SIG-M5 treated with dmso at 0.1 percent for 504 hours (cell line): ENCODE measurements around the gene SCRT2.
"Not testable (repeated sequence)": the region's sequence is repeated elsewhere in the genome, so short reads cannot be mapped to it uniquely, and the experiment has no call there.

Experiments used
- DNase-seq: peaks from one replicate; lab custom pipeline; 2025; ENCODE audit not compliant: unreplicated experiment; lab: John Stamatoyannopoulos, UW

SCRT2 gene

GRCh38 chr20:675453-676314 is at the start of gene SCRT2:
SCRT2 (minus strand) TSS chr20:675802; CDS start chr20:675601, 201 bp downstream.
- peak; percentile 37 for DNase-seq

DNA sequence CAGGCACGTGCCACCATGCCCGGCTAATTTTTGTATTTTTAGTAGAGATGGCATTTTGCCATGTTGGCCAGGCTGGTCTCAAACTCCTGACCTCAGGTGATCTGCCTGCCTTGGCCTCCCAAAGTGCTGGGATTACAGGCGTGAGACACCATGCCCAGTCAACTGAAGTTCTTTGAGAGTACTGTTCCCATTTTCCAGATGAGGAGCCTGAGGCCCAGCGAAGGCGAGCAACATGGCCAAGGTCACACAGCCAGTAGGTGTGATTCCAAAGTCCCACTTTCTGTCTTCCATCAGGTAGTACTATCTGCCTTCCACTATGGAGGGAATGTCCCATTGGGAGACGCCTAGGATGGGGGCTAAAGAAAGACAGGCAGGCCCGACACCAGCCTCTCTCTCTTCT is 49.2 kb upstream of the SCRT2 start:
- DNase-seq = not testable (repeated sequence)

GRCh38 chr20:723756-724155 is 48.2 kb upstream of the SCRT2 start:
- no peak for DNase-seq

DNA sequence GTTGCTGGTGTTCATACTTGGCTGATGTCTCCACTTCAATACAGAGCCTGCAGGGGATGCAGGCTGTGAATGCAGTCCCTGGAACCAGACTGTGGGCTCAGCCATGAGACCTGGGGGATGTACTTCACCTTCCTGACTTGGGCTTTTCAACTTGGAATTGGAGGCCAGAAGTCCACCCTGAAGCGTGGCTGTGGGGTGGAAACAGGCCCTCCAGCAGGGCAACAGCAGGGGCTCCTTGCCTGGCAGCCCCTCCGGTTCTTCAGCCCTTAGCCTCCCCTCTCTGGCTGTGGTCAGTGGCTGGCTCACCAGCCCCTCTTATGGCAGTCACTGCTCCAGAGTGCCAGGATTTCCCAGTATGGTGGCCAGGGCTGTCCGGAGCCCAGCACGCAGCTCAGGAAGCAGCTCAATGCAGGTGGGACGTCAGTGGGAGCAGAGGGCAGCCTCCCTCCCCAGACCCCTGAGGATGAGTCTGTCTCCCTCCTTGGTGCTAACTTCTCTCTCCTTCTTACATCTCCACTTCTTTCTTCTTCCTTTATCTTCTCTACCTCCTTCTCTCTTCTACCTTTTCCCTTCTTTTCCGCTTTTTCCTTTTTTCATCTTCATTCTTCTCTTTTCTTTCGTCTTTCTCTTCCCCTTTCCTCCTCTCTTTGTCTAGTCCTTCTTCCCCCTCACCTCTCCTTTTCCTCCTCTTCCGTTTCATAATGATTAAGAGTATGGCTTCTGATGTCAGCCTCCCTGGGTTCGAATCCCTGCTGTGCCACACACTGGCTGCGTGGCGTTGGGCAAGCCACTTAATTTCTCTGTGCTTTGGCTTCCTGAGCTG is 47.4 kb upstream of the SCRT2 start:
- DNase-seq = no peak

- DNase-seq = no peak
Measured at GRCh38 chr20:721876-722275, 46.3 kb upstream of the SCRT2 start.

- no peak for DNase-seq
Measured at GRCh38 chr20:719816-720215, 44.2 kb upstream of the SCRT2 start.

- DNase-seq = no peak
Measured at GRCh38 chr20:719068-719467, 43.5 kb upstream of the SCRT2 start.

GRCh38 chr20:717832-718231 is 42.2 kb upstream of the SCRT2 start:
- DNase-seq = no peak

GRCh38 chr20:717271-717670 is 41.7 kb upstream of the SCRT2 start:
- no peak for DNase-seq

GRCh38 chr20:714453-714852 is 38.9 kb upstream of the SCRT2 start:
- DNase-seq = no peak

DNA sequence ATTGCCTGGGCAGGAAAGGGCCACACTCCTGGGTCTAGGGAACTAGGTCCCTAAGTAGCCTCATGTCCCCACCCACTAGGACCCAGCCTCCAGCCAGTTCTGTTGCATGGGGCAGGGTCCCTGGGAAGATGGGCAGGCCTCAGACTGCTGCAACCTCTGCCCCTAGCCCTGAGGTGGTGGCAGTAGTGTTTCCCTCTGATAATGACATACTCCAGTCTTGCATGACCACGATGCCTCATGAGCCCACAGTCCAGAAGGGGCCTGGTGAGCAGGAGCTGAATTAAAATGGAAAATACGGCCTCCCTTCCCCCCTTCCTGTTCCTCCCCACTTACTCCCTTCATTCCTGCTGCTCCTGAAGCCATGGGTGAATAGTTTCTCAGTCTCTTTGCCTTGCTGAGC is 36.0 kb upstream of the SCRT2 start:
- no peak for DNase-seq

GRCh38 chr20:710780-711450 is 35.3 kb upstream of the SCRT2 start:
- DNase-seq = no peak

DNA sequence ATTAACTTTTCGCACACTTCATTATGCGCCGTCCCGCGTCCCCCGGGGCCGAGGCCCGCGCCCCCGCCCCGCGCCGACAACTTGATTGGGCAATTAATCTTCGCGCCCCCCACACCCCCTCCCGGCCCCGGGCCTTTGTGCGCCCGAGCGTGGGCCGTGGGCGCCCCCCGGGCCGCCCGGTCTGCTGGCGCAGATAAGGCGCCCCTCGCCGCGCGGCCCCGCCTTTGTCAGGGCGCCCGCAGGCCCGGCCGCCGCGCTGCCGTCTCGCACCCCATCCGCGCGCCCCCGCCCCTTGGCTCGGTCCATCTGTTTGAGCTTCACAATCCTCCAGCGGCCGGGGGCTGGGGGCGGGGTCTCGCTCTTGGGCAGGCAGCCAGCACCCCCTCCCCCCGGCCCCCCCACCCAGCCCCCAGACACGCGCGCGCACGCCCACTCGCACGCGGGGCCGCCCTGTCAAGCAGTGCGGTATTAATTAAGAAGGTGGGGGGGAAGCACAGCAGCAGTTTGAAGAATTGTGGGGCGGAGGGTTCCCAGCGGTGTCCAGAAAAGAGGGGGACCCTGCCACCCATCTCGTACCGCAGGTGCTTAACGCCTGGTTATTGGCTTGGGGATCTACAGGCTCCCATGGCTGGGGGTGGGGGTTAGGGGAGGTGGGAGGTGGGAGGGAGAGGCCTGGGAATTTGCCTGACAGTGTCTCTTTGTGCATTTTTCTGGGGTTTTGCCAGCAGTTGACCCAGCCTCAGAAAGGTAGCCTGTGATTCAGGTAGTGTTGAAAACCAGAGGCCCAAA is 34.6 kb upstream of the SCRT2 start:
- no peak for DNase-seq

GRCh38 chr20:709423-709822 is 33.8 kb upstream of the SCRT2 start:
- DNase-seq = no peak

- DNase-seq = no peak
Measured at GRCh38 chr20:708956-709355, 33.4 kb upstream of the SCRT2 start.

GRCh38 chr20:707451-708110 is 32.0 kb upstream of the SCRT2 start:
- no peak for DNase-seq

GRCh38 chr20:706366-706885 is 30.8 kb upstream of the SCRT2 start:
- DNase-seq = no peak

- DNase-seq = no peak
Measured at GRCh38 chr20:704726-705125, 29.1 kb upstream of the SCRT2 start.

GRCh38 chr20:703426-703825 is 27.8 kb upstream of the SCRT2 start:
- DNase-seq = no peak

DNA sequence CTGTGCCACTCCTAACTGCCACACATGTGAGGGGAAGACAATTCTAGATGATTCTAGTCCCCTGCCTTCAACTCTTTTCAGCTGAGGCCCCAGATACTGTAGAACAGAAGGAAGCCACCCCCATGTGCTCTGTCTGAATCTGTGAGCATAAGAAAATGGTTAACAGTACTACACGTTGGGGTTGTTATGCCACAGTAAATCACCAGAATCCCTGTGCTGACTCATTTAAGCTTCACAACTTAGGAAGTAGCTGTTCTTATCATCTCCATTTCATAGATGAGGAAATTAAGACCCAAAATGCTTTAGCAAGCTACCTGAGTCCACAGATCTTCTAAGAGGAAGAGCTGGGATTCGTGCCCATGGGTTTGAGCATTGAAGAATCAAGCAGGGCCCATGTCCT is 27.4 kb upstream of the SCRT2 start:
- DNase-seq = no peak
